ENCODE results near the gene CEBPZ. TPM values are rescaled to one million over a fixed set of nuclear protein-coding genes. Genes with fewer than 3 reads are reported as not detected.

The CEBPZ gene
- total and polyA plus RNA-seq, 2 of the 13 experiments (the other 11 are each of a cell fraction or from before 2014, with no cell fraction given), result 14.4 to 117 TPM

GRCh38 chr2:37196320-37197195 lies 34.8 kb downstream of the CEBPZ start, which contains the start of gene CEBPZOS (continued):
- TF ChIP-seq ZNF839 (CRISPR knock-in tag; IDR thresholded peaks at IDR 0.05; ENCODE audit: borderline replicate concordance) (peak; percentile 91; the same call in 1 of the 2 replicates), ZNF564 (CRISPR knock-in tag; IDR thresholded peaks at IDR 0.05) (peak; percentile 95), KAT8 (CRISPR knock-in tag; IDR thresholded peaks at IDR 0.05) (no peak; the same call in none of the 2 replicates), ZBTB25 (CRISPR knock-in tag; IDR thresholded peaks at IDR 0.05) (peak; percentile 68), ZNF382 (CRISPR knock-in tag; IDR thresholded peaks at IDR 0.05; ENCODE audit: borderline replicate concordance) (no peak), ZKSCAN8 (CRISPR knock-in tag; IDR thresholded peaks at IDR 0.05; ENCODE audit: borderline replicate concordance) (peak; percentile 15; the same call in 1 of the 2 replicates), PHF8 (CRISPR knock-in tag; IDR thresholded peaks at IDR 0.05) (peak; percentile 99), ZNF441 (CRISPR knock-in tag; IDR thresholded peaks at IDR 0.05; ENCODE audit: borderline replicate concordance) (no peak; the same call in 1 of the 2 replicates), TBP (CRISPR knock-in tag; IDR thresholded peaks at IDR 0.05) (no peak), ETV6 (CRISPR knock-in tag; conservative IDR thresholded peaks at IDR 0.05) (peak; percentile 35), ZNF251 (CRISPR knock-in tag; IDR thresholded peaks at IDR 0.05) (peak; percentile 89; the same call in 1 of the 2 replicates), MYNN (CRISPR knock-in tag; IDR thresholded peaks at IDR 0.05; ENCODE audit: low read depth) (no peak; the same call in 1 of the 2 replicates), PAWR (CRISPR knock-in tag; IDR thresholded peaks at IDR 0.05; ENCODE audit: borderline replicate concordance) (no peak), NR2F6 (IDR thresholded peaks at IDR 0.05) (no peak; the same call in 1 of the 2 replicates), NR2F6 (CRISPR knock-in tag; IDR thresholded peaks at IDR 0.05) (no peak; the same call in 1 of the 2 replicates), NFYC (CRISPR knock-in tag; IDR thresholded peaks at IDR 0.05) (no peak; the same call in 1 of the 2 replicates), ARID2 (CRISPR knock-in tag; IDR thresholded peaks at IDR 0.05; ENCODE audit: borderline replicate concordance) (peak; percentile 99), HDAC1 (CRISPR knock-in tag; IDR thresholded peaks at IDR 0.05) (peak; percentile 93), EED (CRISPR knock-in tag; IDR thresholded peaks at IDR 0.05) (peak; percentile 93), ZFYVE20 (CRISPR knock-in tag; IDR thresholded peaks at IDR 0.05; ENCODE audit: borderline replicate concordance, low read depth) (peak; percentile 85; the same call in 1 of the 2 replicates), ZNF414 (CRISPR knock-in tag; IDR thresholded peaks at IDR 0.05) (peak; percentile 45; the same call in 1 of the 2 replicates), DRAP1 (CRISPR knock-in tag; IDR thresholded peaks at IDR 0.05) (peak; percentile 97), ZNF24 (IDR thresholded peaks at IDR 0.05) (no peak), ZBTB44 (CRISPR knock-in tag; IDR thresholded peaks at IDR 0.05) (peak; percentile 85), BCL6 (CRISPR knock-in tag; IDR thresholded peaks at IDR 0.05) (no peak), HMG20B (CRISPR knock-in tag; conservative IDR thresholded peaks at IDR 0.05) (peak; percentile 16; the same call in 1 of the 2 replicates)
